GM19452 (cell line): ENCODE results near the gene PTPRZ1.
A peak's percentile ranks its signal among the peaks of the same experiment; 100 is the strongest.

ENCODE experiments used
- ATAC-seq: cut with Tn5 transposase; IDR thresholded peaks from one replicate; pipeline ENCODE4 v1.9.1; 2021; ENCODE audit not compliant: unreplicated experiment

Gene PTPRZ1

GRCh38 chr7:121890833-121891232 is 17.9 kb downstream of the PTPRZ1 start:
- no peak for ATAC-seq

- no peak for ATAC-seq
These were observed 18.8 kb downstream of the PTPRZ1 start for GRCh38 chr7:121891731-121892130.

GRCh38 chr7:121901026-121901425 is 28.1 kb downstream of the PTPRZ1 start:
- peak; percentile 73 for ATAC-seq

- ATAC-seq: no peak
These were observed 31.2 kb downstream of the PTPRZ1 start for GRCh38 chr7:121904120-121904519.

- no peak for ATAC-seq
These were observed 35.1 kb downstream of the PTPRZ1 start for GRCh38 chr7:121908042-121908441.

- ATAC-seq: no peak
These were observed 36.9 kb downstream of the PTPRZ1 start for GRCh38 chr7:121909716-121910345.

GRCh38 chr7:121913947-121914675 is 41.1 kb downstream of the PTPRZ1 start:
- ATAC-seq: no peak

- no peak for ATAC-seq
These were observed 41.8 kb downstream of the PTPRZ1 start for GRCh38 chr7:121914676-121915279.

GRCh38 chr7:121916211-121916610 is 43.2 kb downstream of the PTPRZ1 start:
- ATAC-seq: no peak

- no peak for ATAC-seq
These were observed 47.0 kb downstream of the PTPRZ1 start for GRCh38 chr7:121919986-121920385.

- ATAC-seq: no peak
These were observed 51.6 kb downstream of the PTPRZ1 start for GRCh38 chr7:121924269-121925186.

GRCh38 chr7:121931149-121931902 is 58.4 kb downstream of the PTPRZ1 start:
- ATAC-seq: no peak

GRCh38 chr7:121932768-121933167 is 59.8 kb downstream of the PTPRZ1 start:
- no peak for ATAC-seq

GRCh38 chr7:121936951-121937623 is 64.1 kb downstream of the PTPRZ1 start:
- no peak for ATAC-seq

- ATAC-seq: no peak
These were observed 65.6 kb downstream of the PTPRZ1 start for GRCh38 chr7:121938429-121938996.

GRCh38 chr7:121940918-121941317 is 68.0 kb downstream of the PTPRZ1 start:
- no peak for ATAC-seq

- no peak for ATAC-seq
These were observed 68.9 kb downstream of the PTPRZ1 start for GRCh38 chr7:121941830-121942229.

GRCh38 chr7:121945066-121945465 is 72.1 kb downstream of the PTPRZ1 start:
- ATAC-seq: no peak

- no peak for ATAC-seq
These were observed 72.7 kb downstream of the PTPRZ1 start for GRCh38 chr7:121945480-121946236.
